Effector memory CD4-positive, alpha-beta T cell (primary cell): ENCODE data around the gene OLAH.

ENCODE experiments used
- DNase-seq, 3 donors: peaks; one replicate each; pipeline ENCODE4 v3.0.0-alpha.2; 2020
- H3K27ac ChIP-seq: 2 replicates; pipeline ENCODE4 v1.7.0; 2013; ENCODE audit warnings: mild to moderate bottlenecking, low read length, moderate library complexity; ENCODE audit not compliant: insufficient read depth, poor library complexity, severe bottlenecking
- H3K27me3 ChIP-seq: replicated peaks from 2 replicates; pipeline ENCODE4 v1.7.0; 2013; ENCODE audit warnings: mild to moderate bottlenecking, low read length; ENCODE audit not compliant: insufficient read depth, control insufficient read depth, poor library complexity, severe bottlenecking
- H3K36me3 ChIP-seq: 2 replicates; pipeline ENCODE4 v1.7.0; 2013; ENCODE audit warnings: mild to moderate bottlenecking, low read length, moderate library complexity; ENCODE audit not compliant: control insufficient read depth, insufficient read depth
- H3K4me1 ChIP-seq: 2 replicates; pipeline ENCODE4 v1.7.0; 2013; ENCODE audit warnings: low read length, mild to moderate bottlenecking; ENCODE audit not compliant: control insufficient read depth, insufficient read depth, poor library complexity, severe bottlenecking
- H3K4me3 ChIP-seq: 2 replicates; pipeline ENCODE4 v1.7.0; 2013; ENCODE audit warnings: low read length, low read depth, mild to moderate bottlenecking; ENCODE audit not compliant: insufficient read depth, poor library complexity, severe bottlenecking
- H3K9me3 ChIP-seq: 2 replicates; pipeline ENCODE4 v1.7.0; 2013; ENCODE audit warnings: mild to moderate bottlenecking, low read length, moderate library complexity; ENCODE audit not compliant: control insufficient read depth

OLAH gene

DNA sequence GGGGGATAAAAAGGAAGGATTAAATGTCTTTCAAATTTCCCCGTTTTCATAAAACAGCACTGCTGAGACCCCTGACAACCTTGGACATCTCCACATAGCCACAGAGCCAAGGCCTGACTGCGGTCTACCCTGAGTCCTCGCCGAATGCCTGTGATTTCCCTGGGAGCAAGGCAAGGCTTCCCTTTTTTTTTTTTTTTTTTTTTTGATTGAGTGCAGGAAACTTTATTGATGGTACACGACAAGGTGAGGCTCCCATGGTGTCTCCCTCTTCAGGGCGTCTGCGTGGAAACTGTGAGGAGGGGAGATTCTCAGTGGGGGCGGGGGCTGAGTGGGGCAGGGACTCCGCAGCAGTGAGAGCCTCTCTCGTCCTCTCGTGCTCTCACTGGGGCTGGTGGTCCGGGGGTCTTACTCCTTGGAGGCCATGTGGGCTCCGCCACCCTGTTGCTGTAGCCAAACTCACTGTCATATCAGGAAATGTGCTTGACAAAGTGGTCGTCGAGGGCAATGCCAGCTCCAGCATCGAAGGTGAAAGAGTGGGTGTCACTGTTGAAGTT lies 49.2 kb downstream of the OLAH start:
- Histone ChIP-seq H3K4me1 (peaks cover 2% of the 10 kb centered on the region), H3K27me3 (no peaks in the 10 kb centered on the region), H3K9me3 (no peaks in the 10 kb centered on the region), H3K4me3 (no peak overlapping the region), H3K36me3 (no peaks in the 10 kb centered on the region), H3K27ac (no peak overlapping the region)
- DNase-seq: no peak

DNA sequence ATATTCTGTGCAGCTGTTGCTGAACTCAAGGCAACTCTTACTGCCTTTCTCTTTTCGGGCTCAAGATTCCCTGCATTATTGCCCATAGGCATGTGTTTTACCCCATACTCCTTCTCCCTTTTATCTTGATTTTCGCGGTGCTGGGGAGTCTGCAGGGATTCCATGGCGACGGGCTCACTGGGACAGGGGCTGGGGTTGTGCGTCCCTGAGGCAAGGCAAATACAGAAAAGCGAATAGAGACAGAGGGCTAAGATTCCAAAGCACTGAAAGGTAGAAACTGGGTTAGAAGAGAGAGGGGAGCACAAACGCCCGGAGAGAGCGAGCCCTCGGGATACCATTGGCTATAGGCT lies 52.9 kb downstream of the OLAH start:
- Histone ChIP-seq H3K4me1 (peaks cover 13% of the 10 kb centered on the region), H3K27me3 (no peaks in the 10 kb centered on the region), H3K4me3 (peak overlapping the region; percentile 79), H3K36me3 (peaks cover 7% of the 10 kb centered on the region), H3K27ac (peak overlapping the region; percentile 98), H3K9me3 (no peaks in the 10 kb centered on the region)
- DNase-seq: no peak

DNA sequence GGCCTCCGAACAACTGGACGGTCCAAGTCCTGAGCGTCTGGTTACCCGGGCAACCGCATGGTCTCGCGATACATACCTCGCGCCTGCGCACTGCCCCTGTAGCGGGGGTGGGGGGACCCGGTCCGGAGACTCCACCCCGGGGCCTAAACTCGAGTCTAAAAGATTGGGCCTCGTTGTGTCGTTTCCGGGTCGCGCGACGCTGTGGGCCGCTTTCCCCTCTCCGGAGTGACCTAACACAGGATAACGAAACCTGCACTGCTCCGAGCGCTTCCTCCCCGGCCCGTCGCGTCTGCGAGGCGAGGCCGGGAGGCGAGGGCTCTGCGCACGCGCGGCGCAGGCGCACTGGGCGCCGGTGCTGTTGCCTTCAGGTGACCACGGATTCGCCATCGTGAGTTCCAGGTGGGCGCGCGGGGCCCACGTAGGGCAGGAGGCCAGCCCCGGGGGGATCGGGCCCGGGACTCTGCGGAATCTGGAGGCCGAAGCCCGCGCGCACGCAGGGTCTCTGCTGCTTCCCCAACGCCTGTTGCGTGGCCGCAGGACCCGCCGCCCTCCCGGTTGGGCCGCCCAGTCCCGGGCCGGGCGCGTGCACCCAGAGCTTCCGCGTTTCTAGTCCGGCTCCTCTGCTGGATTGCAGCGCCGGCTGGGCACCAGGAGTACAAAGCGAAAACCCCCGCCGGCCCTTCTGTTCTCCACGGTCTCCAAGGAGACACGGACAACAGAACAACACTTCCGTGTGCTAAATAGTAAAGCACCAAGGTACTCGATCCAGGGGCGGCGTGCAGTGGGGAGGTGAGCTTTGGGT lies 53.5 kb downstream of the OLAH start, which contains the start of gene RPP38:
Gene RPP38 (plus strand): TSS at position 345 of the 802 bp plus-strand sequence. CDS start 5,960 bp downstream, outside the sequence.
- no peaks in the 10 kb centered on the region for H3K9me3 ChIP-seq
- peaks cover 13% of the 10 kb centered on the region for H3K4me1 ChIP-seq
- DNase-seq: peak; percentile 83 to 93 (median 89)
- H3K27me3 ChIP-seq: no peaks in the 10 kb centered on the region
- H3K27ac ChIP-seq: peak within 1 kb of the TSS; percentile 98
- peak within 1 kb of the TSS; percentile 79 for H3K4me3 ChIP-seq
- peaks cover 9% of the 10 kb centered on the region for H3K36me3 ChIP-seq

DNA sequence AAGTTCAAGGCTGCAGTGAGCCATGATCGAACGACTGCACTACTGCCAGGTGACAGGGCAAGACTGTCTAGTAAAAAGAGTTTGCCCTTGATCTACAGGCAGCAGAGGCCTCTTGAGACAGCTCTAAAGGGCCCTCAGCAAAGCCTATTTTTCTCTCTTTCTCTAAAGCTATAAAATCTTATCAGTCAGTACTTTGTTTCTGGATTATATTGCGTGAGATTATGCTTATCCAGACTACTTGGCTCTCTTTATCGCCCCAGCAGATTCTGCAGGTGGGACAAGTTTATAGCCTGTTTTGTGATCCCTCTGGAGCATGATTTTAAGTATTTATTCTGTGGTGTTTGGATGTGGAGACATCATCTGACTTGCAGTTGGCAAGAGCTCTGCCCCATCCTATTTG lies 56.1 kb downstream of the OLAH start:
- Histone ChIP-seq H3K9me3 (no peaks in the 10 kb centered on the region), H3K4me1 (peaks cover 13% of the 10 kb centered on the region), H3K4me3 (no peak overlapping the region), H3K27ac (peak overlapping the region; percentile 51), H3K27me3 (no peaks in the 10 kb centered on the region), H3K36me3 (peaks cover 35% of the 10 kb centered on the region)
- no peak for DNase-seq

DNA sequence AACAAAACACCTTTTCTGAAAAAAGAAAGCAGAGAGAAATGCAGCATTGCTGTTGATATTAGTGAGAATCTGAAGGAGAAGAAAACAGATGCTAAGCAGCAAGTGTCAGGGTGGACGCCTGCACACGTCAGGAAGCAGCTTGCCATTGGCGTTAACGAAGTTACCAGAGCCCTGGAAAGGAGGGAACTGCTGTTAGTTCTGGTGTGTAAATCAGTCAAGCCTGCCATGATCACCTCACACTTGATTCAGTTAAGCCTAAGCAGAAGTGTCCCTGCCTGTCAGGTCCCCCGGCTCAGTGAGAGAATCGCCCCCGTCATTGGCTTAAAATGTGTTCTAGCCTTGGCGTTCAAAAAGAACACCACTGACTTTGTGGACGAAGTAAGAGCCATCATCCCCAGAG lies 59.8 kb downstream of the OLAH start:
- Histone ChIP-seq H3K27ac (no peak overlapping the region), H3K9me3 (no peaks in the 10 kb centered on the region), H3K4me3 (no peak overlapping the region), H3K27me3 (no peaks in the 10 kb centered on the region), H3K36me3 (peaks cover 45% of the 10 kb centered on the region), H3K4me1 (peaks cover 8% of the 10 kb centered on the region)
- DNase-seq: no peak

DNA sequence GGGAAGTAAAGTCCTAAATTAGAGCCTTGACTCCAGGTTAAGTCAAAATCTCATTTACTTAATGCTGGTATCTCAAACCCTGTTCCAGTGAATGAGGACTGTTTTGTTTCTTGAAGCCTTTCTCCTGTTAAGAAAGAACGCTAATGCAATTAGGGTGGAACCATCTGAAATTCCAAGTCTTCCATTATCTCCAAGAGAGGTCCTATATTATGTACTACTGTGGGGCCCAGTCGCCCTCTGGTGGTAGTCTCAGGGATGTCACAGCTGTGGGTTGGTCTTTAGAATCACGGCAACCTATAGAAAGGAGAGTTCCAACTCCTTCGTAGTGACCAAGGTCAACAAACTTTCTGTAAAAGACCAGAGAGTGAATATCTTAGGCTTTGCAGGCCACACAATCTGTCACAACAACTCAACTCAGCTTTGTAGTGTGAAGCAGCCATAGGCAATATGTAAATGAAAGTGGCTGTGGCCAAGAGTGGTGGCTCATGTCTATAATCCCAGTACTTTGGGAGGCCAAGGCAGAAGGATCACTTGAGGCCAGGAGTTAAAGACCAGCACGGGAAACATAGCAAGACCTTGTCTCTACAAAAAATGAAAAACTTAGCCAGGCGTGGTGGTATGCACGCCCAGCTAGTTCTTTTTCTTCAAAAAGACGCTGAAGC lies 62.7 kb downstream of the OLAH start:
- DNase-seq: peak; percentile 39 to 55 (median 42)
- H3K27ac ChIP-seq: peak overlapping the region; percentile 24
- H3K4me3 ChIP-seq: no peak overlapping the region
- H3K27me3 ChIP-seq: no peaks in the 10 kb centered on the region
- H3K9me3 ChIP-seq: no peaks in the 10 kb centered on the region
- H3K4me1 ChIP-seq: no peaks in the 10 kb centered on the region
- peaks cover 55% of the 10 kb centered on the region for H3K36me3 ChIP-seq

DNA sequence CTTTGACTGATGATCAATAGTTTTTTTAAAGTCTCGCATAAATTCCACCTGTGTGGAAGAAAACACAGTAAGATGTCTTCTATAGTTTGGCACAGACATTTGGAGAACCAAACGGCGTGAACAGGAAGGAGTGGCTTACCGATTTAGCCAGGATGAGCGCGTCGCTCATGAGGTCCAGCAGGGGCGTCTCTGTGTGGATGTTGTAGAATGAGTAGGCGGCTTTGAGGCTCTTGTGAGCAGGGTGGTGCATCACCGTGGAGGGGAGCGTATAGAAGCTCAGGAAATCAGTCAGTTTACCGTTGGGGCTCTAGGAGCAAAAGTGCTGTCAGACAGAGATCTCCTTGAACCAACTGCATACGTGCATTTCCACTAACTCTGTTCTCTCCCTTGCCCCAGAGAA lies 68.9 kb downstream of the OLAH start:
- H3K27me3 ChIP-seq: no peaks in the 10 kb centered on the region
- H3K36me3 ChIP-seq: peaks cover 25% of the 10 kb centered on the region
- no peaks in the 10 kb centered on the region for H3K4me1 ChIP-seq
- H3K4me3 ChIP-seq: no peak overlapping the region
- no peak overlapping the region for H3K27ac ChIP-seq
- H3K9me3 ChIP-seq: no peaks in the 10 kb centered on the region
- no peak for DNase-seq

DNA sequence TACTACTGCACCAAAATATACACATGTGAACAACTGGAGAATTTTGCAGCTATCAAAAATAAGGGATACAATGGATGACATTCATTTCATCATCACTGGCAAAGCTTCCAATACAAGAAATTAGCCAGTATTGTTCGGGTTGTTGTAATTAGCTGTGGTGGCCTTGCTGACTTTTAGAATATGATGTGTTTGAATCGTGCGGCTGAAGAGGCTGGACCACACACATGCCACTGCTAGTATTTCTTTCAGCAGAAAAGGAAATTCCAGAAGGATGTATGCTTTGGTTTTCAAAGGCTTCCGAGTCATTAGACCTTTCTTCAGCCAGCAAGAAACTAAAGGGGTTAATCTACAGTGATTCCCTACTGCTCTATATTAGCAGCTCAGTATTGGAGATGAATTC lies 70.0 kb downstream of the OLAH start:
- no peaks in the 10 kb centered on the region for H3K4me1 ChIP-seq
- no peak overlapping the region for H3K27ac ChIP-seq
- H3K27me3 ChIP-seq: no peaks in the 10 kb centered on the region
- peaks cover 26% of the 10 kb centered on the region for H3K36me3 ChIP-seq
- H3K4me3 ChIP-seq: no peak overlapping the region
- no peaks in the 10 kb centered on the region for H3K9me3 ChIP-seq
- DNase-seq: no peak

DNA sequence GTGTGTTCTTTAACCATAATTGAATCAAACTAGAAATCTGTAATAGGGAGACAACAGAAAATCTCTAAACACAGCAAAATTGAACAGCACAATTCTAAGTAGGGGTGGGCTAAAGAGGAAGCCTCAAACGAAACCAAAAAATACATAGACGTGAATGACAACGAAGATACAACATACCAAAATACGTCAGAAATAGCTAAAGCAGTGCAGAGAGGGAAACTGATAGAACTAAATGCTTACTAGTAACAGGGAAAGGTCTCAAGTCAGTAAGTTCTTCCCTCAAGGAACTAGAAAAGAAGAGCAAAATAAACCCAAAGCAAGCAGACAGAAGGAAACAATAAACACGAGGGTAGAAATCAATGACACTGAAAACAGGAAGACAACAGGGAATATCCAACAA lies 72.5 kb downstream of the OLAH start:
- H3K9me3 ChIP-seq: no peaks in the 10 kb centered on the region
- no peak for DNase-seq
- H3K27me3 ChIP-seq: no peaks in the 10 kb centered on the region
- H3K27ac ChIP-seq: no peak overlapping the region
- no peak overlapping the region for H3K4me3 ChIP-seq
- peaks cover 23% of the 10 kb centered on the region for H3K36me3 ChIP-seq
- H3K4me1 ChIP-seq: no peaks in the 10 kb centered on the region

DNA sequence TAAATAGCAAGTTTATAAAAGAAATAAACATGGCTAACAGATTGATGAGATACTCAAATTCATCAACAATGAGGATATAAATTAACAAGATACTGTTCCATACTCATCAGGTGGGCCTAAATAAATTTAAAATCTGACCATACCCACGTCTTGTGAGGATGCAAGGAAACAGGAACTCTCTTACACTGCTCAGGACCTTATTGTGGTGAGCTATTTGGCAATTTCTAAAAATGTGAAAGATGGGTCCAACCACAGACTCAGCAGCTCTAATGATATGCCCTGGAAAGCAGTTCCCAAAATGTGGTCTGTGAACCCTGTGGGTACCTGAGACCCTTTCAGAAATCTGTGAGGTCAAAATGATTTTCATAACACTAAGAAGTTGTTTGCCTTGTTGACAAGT lies 74.9 kb downstream of the OLAH start:
- no peaks in the 10 kb centered on the region for H3K27me3 ChIP-seq
- H3K36me3 ChIP-seq: peaks cover 20% of the 10 kb centered on the region
- H3K4me1 ChIP-seq: no peaks in the 10 kb centered on the region
- H3K4me3 ChIP-seq: no peak overlapping the region
- no peak overlapping the region for H3K27ac ChIP-seq
- no peaks in the 10 kb centered on the region for H3K9me3 ChIP-seq
- no peak for DNase-seq
